ENCODE data around the gene COX7A2.

Gene COX7A2, protein sequence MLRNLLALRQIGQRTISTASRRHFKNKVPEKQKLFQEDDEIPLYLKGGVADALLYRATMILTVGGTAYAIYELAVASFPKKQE

DNA sequence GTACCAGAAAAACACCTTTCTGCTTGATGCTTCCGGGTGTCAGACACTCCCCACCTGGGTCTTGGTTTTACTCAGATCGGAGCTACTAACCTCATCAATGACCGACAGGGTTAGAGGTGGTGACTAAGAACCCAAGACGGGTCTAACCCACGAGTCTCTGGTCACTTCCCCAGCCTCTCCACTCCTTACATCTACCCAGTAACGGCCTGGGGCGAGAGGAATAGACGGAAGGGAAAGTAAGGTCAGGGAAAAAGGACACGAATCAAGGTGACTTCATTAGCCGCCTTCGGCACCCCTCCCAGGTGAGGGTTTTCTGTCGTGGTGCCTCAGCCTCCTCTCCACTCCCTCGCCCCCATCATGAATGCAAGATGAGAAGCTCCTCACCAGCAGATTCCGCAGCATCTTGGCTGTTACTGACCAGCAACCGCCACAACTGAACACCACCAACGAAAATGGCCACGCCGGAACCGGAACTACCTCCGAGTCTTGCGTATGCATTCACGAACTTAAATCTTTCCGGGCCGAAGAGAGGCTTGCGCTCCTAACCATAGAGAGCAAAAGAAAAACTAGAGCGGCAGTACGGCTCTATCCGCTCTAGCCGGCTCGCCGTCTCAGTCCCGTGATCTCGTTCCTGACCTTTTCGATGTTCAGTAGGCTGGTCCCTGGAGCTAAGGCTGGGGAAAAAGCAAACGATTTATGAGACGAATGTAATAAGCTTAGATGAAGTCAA lies at the start of gene COX7A2:
TSS of gene COX7A2 (minus strand) at position 469 of the 730 bp plus-strand sequence. CDS start at position 402, 67 bp downstream.
- DNase-seq (ENCODE audit: low spot score), result peak; percentile 85

DNA sequence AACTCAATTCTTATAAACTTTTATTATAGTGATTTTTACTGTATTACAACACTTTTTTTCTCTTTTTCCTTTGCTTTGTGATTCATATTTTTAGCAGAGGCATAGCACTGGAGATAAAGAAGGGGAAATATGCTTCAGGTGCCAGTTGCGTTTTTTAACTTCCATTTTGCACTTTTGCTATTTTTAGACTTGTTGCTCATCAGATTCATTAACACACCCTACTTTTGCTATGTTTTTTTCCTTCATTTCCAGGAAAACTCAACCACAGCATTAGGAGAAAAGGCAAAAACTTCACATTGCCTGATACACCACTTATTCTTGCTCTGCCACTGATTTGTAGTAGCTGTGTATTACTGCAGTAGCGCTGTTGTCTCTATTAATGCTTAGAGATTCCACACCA lies 49.0 kb upstream of the COX7A2 start:
- DNase-seq (ENCODE audit: low spot score), result no peak

DNA sequence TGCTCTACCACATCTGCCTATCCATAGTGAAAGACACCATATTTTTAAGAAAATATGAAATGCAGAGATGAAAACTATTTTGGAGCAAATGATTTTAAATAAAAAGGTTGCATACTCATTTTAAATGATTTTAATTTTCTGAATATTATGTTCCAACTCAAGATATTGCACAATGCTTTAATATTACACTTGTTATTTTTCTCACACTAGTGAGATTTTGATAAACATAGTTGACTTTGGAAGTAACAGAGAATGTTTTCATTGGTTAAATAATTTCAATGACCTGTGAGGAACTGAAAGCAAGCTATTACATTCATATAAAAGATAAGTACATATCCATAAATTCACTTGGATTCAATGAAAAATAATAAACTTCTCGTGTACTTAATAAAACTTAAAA lies 48.1 kb upstream of the COX7A2 start:
- no peak for DNase-seq (ENCODE audit: low spot score)

DNA sequence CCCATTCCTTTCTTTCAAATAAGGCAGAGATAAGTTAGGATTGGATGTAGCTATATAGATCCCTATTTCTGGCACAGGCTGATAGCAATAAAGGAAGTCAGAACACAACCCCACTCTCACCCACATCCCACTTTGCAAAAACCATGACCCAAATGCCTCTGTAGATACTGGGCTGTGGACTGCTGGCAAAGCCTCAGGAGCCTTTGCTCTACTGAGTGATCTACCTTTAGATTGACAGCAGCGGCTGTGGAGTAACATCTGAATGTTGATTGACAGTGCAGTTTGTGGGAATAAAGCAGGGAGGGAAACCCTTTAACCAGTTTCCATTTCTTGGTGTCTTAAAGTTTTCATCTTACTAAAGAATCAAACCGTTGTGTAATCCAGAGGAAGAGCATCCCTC lies 47.7 kb upstream of the COX7A2 start:
- DNase-seq (ENCODE audit: low spot score), result no peak

DNA sequence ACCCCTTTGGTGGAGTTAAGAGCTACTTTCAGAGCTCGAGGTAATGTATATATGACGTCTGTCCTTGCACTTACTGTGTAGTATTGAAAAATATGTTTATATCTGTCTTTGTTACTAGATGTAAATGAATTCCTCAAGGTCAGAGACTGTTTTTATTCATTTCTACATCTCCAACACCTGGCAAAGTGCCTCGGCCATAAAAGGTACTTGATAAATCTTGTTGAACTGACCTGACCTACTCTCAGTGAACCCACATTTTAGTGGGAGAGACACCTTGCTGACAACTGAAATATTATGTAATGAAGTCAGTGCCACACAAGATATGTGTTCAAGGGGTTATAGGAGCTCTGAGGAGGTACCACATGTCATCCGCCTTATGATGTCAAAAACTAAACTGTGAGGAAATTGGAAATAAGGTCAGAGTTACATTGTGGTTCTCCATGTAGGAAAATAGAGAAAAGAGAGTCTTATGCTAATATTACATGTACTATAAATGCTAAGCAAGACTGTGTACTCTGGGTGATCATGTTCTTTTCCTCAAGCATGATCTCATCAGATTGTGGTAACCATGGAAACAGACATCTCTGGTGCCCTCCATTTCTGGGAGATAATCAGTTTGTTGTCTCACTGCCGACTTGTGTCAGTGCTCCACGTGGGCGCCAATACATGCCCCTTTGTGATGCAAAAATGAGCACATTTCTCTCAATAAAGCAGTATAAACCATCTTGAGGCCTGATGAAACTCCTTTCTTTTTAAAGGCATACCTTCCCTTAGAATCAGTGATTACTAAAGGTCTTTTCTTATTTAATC lies 46.7 kb upstream of the COX7A2 start:
- no peak for DNase-seq (ENCODE audit: low spot score)

DNA sequence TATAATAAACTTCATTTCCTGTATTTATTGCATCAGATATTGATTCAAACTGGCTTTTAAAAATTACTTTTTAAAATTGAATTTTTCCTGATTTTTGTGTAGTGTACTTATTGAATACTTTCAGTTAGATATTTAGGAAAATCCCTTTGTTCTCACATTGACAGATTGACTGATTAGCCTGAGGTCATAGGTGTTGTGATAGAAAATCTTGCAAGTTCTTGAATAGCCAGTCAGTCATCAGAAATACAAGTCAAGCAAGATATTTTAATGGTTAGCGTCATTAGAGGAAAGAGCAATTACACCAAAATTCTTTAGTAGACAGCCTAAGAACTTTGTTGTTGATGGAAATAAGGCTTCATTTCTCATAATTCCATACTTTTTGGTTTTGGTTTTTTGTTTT lies 44.4 kb upstream of the COX7A2 start:
- no peak for DNase-seq (ENCODE audit: low spot score)

DNA sequence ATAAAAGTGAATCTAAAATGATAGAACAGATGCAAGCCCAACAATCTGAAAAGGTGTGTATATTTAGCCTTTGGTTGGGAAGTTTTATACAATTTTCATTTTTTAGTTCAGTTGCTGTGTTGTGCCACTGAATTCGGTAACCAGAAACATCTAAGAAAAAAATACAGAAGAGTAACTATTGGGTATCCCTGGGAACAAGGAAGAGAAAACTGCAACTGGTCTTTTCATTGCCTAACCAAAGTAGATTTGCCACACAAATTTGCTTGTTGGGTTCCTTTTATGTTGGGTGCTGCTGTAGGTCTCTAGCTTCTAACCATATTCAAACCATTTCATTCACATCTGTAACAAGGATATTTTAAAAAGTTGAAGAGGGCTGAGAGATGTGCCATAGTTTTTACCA lies 43.8 kb upstream of the COX7A2 start:
- no peak for DNase-seq (ENCODE audit: low spot score)

DNA sequence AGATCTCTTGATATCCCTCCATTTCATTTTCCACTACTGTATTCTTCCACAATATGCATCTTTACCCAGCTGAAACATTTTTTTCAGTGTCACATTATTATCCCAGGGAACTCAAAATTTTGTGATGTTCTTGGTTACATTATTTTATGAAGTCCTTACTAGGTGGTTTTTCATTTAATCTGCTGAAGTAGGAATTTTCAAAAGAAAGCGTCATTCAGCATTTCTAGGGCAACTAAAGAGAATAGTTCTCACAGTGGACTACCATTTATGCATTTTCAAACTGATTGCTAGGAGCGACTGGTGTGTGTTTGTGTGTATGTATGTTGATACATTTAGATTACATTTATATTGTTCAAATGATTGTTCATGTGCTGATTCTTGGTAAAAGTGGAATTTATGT lies 43.4 kb upstream of the COX7A2 start:
- DNase-seq (ENCODE audit: low spot score), result no peak

DNA sequence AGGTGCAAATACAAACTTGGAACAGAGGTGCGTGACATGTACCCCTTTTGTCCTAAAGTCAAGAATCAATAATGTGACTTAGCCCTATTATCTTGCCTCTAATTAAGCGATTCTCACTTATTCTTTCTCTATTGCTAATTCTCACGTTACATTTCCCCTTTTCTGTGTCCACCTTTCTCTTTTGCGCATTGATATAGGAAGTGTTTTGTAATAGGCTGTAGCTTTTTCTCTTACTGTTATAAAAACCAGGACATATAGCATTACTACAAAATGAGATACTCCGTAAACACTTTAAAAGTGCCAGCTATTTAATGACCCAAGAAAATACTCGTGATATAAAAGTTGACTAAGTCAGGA lies 41.7 kb upstream of the COX7A2 start:
- no peak for DNase-seq (ENCODE audit: low spot score)

DNA sequence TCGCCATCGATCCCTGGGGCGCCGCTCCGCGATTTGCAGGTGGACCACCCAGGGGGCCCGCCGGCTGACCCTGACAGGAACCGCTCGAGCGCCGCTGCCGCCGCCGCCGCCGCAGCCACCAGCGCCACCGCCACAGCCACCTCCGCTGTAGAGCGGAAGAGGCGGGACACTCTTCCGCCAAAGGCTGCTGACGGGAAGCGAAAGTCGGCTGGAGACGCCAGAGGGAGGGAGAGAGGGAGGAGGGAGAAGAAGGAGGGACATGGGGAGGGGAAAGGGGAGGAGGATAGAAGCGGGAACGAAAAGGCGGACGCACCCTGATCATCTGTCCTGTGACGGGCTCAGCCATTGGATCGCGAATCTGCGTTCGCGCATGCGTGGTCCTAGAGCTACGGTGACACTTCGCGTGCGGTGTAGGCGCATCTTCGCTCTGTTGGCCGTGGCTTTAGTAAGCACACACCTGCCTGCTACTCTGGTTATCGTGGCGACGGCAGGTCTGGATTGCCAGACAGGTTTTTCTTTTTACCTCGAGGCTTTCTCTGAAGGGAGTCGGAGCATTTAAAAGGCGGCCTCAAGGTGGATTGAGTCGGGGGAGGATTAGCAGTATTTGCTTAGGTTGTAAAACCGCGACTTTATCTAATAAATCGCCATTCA lies 41.2 kb upstream of the COX7A2 start, which contains the start of gene TMEM30A:
TSS of gene TMEM30A (minus strand) at position 161 of the 651 bp plus-strand sequence. CDS start at position 7, 154 bp downstream.
- DNase-seq (ENCODE audit: low spot score), result peak; percentile 97

DNA sequence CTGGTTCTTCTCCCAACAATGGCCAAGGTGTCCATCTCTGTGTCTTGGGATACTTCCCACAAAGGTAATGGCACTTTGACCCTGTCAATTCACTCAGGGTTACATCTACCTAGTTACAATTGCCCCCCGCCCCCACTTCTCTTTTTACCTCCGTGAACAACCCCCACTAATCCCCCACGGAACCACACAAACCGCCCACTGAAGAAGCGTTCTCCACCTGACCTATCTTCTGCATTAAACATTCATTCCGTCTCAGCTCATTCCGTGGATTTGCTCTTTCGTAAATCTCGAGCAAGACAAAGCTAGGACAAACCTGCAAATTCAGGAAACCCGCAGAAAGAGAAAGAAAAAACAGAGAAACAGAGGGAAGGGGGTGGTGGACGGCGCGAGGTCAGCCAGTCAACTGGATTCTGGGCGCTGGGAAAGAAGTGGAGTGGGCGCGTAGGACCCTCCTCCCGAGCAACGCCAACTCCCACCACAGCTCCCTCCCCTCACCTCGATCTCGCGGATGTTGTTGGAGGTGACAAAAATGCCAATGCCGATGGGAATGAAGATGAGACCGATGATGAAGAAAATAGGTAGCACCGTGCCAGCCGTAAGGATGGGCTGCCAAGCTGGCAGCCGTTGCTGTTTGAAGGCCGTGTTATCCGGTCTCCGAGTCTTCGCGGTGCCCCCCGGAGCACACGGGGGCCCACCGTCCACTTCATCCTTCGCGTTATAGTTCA lies 40.5 kb upstream of the COX7A2 start:
- peak; percentile 21 for DNase-seq (ENCODE audit: low spot score)

DNA sequence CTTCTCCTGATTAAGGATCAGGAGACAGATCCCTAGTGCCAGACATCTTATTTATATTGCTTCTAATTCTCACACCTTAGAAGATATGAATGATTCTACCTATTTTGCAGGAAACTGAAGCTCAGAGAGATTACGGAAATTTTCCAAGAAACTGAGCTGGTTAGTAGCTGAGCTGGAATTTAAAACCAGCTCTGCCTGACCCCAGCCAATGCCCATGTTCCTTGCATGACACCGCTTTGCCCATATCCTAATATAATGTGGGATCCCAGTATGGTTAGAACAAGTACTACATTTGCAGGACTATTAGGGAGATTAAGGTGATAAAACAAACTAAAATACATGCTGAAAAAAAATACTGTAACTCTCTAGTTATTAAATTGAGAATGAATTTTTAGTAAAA lies 39.1 kb upstream of the COX7A2 start:
- DNase-seq (ENCODE audit: low spot score), result no peak

DNA sequence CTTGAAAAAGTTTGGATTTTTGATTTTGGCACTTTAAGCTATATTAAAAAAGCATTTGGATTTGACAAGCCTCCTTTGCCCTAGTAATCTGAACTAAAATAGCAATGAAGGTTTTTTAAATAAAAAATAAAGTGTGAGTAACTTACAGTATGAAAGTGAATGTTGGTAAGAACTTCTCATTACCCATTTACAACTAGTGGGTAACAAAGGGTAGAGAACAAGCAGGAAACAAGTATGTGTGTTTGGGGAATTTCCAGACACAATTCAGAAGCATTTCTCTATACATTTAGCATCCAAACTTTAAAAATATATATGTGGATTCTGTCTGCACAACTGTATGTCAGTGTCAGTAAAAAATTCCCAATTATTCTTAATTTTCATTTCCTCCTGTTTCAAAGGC lies 38.1 kb upstream of the COX7A2 start:
- no peak for DNase-seq (ENCODE audit: low spot score)

DNA sequence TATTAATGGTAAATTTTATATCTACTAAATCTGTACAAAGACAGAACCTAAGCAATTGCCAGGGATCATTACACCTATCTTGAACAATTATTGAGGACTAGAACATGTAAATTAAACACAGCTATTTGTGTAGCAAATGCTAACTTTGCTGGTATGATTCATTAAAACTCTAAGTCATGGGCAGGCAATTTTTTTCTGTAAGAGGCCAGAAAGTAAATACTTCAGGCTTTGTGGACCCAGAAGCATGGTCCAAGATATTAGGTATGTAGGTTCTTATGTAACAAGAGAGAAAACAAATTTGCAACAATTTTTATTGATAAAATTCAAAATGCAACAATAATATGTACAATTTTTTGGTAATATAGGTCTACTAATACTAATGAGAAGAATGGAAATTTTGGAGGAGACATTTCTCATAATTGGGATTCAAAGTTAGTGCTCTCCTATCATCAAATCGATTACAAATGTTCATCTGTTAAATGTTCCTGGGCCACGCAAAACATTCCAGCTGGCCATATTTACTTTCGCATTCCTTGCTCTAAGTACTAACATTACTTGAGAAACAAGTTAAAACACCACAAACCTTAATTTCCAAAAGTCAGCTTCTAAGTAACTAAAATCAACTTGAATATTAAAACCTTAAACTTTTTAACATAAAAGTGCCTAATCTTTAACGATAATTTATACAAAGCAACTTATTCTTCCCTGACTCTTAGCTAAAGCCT lies 36.7 kb upstream of the COX7A2 start:
- DNase-seq (ENCODE audit: low spot score), result no peak

DNA sequence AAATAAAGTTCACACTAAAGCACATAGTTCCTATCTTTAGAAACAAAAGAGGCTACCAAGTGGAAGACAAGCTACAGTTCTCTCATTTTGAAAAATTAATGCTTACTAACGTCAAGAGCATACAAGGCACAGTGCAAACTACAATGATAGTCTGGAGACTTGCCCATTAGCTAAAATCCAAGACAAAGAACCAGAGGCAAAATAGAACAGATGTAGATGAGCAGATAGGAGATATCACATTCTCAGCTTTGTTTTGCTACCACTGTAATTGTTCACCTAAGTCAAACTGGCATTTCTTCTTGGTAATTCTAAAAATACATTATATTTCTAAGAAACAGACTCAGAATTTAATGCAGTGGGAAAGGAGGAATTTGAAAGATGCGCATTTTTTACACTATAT lies 35.8 kb upstream of the COX7A2 start:
- DNase-seq (ENCODE audit: low spot score), result no peak

DNA sequence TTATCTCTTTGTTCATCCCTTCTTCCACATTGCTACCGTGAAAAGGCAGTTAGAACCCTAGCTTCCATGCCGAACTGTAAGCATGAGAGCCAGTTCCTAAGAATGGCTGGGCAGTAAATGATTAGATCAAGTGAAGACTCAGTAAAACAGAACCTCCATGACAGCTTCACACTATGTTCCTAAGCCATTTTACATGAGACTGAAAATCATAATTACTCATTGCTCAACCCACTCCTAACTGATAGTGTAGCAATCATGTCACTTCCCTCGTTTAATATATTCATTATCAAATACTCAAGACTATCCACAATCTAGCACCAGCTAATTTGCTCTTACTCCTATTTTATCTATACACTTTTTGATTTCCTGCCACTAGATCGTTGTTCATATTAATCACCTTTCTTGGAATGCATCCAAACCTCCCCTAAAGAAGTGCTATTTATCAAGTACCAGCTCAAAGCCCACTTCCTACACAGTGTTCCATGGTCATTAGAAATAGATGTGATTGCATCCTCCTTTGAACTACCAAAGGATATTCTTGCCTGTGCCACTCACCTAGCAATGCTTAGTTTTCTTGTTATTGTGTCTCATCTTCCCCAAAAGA lies 35.0 kb upstream of the COX7A2 start:
- no peak for DNase-seq (ENCODE audit: low spot score)

DNA sequence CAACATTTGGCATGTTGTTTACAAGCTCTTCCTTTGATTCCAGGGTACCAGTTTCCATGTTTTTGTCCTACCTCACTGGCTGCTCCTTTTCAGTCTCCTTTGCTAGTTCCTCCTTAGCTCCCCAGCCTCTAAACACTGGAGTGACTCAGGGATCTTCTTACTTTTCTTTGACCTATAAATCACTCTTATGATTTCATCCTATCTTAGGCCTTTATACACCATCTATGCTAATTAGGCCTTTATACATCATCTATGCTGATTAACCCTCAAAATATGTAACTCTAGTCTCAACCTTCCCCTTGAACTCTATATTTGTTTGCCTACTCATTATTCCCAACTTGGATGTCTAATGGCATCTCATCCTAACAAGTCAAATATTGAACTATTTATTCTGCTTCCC lies 31.5 kb upstream of the COX7A2 start:
- peak; percentile 23 for DNase-seq (ENCODE audit: low spot score)

DNA sequence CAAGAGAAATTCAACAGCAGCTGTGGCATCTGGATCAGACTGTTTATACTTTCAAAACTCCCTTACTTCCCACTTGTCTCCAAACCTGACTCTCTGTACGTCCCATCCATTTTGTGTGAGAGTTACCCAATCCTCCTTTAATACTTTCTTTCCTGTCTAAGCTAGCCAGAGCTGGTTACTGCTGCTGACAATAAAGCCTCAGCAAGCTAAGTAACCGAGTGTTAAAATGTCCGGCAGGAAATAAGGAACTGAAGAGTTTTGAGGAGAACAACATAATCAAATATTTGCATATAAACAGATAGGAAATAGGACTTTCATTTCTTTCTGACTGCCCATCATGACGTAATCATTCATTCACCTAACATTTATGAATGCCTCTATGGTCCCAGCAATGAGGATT lies 29.4 kb upstream of the COX7A2 start:
- DNase-seq (ENCODE audit: low spot score), result no peak

DNA sequence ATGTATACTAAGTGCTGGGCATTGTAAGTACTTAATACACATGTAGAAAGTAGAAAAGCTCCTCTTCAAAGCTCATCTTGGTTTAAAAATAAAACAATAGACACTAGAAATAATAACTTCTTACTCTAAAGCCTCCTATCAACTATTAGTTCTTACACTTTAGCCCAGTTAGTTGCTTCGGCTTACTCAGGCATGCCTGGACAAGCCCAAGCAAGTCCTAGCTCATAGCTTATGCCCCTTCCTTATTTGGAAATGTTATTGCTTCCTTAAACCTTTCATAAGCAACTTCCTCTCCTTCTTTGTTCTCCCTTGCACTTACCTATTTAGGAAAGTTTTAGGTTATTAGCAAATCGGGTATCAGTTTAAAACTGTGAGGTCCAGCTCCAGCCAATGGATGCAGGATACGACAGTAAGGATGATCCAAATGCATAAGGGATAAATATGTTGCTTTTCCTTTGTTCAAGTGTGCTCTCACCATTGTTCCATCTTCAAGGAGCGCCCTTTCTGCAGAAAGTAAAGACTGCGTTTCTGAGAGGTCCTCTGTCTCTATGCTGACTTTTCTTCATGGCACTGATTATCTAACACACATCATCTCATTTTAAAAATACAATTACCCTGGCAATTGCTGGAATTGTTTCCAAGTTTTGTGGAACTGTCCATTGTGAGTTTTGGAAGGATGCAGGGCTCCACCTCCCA lies 28.7 kb upstream of the COX7A2 start:
- DNase-seq (ENCODE audit: low spot score), result no peak

DNA sequence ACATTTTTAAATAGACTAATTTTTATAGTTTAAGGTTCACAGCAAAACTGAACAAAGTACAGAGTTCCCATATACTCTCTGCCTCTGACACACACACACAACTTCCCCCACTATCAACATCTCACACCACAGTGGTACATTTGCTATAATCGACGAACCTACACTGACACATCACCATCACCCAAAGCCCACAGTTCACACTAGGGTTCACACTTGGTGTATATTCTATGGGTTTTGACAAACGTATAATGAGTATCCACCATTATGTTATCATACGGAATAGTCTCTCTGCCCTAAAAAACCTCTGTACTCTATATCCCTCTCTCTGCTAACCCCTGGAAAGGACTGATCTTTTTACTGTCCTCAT lies 25.4 kb upstream of the COX7A2 start:
- no peak for DNase-seq (ENCODE audit: low spot score)

All from AG08396 (cell line).